Amniotic epithelial cell (primary cell): Measurements from ENCODE around the gene TEAD1.

Experiments used
- DNase-seq: peaks from one replicate; pipeline ENCODE4 v3.0.0-alpha.2; 2010; ENCODE audit warnings: low read depth

Gene TEAD1

DNA sequence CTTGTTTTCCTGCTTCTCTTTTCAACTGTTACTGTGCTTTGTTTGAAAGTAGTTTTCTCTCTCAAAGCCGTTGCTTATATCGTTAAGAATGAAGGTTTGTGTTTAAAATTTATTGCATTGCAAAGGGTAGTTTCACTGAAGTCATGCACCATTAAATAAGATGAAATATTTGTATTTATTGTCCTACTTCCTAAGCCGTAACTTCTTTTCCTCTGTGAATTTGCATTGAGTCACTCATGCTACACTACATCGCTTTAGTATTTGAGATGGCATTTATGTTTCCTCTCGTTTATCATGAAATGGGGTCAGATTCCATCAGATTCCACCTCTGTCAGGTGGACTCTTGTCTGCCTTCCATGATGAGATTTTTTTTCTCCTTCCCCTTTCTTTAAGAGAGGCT is 269.1 kb downstream of the TEAD1 start:
- no peak for DNase-seq

DNA sequence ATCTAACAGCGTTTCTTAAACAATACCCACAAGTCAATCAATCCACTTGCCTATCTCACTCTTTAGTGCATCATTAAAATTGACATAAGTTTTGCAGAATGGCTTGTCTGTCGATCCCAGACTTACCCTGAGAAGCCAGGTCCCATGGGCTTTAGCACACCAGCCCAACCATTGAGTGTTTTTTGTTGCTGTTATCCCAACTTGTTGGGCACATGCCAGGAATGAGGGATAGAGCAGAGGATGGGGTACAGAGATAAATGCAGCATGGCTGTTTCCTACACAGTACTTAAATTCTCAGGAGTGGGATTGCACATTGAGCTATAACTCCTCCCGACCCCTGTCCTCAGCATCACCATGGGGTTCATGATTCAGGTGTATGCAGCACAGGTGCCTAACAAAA is 270.7 kb downstream of the TEAD1 start:
- no peak for DNase-seq

DNA sequence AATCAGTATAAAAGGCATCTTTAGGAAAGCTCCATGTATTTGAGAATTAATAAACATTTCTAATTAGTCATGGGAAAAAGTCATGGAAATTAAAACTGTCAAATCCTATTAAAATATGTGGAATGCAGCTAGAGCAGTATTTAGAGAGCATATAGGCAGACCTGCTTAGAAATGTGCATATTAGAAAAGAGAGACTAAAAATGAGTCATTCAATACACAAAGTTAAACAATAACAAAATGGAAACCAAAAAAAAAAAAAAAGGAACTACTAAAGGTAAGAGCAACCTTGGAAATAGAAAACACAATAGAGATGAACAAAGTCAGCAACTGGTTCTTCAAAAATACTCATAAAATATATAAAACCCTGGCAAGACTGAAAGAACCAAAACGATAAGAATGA is 275.2 kb downstream of the TEAD1 start:
- DNase-seq, result no peak

DNA sequence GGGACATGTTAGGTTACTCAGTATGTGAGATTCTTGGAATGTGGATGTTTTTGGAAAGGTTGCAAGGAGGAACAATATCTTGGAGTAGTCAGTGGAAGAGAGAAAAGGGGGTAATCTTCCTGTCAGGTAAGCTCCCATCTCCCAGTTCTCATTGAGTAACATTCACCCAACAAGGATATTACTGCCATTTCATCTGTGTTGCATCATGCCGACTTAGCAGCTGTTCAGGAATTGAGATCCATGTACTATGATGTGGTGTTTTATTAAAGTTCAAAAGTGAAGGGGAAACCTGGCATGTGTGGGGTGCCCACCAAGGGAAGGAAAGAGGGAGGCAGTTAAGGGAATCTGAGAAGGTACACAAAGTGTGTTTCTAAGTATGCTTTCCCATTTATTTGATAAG is 276.4 kb downstream of the TEAD1 start:
- DNase-seq, result peak; percentile 29

DNA sequence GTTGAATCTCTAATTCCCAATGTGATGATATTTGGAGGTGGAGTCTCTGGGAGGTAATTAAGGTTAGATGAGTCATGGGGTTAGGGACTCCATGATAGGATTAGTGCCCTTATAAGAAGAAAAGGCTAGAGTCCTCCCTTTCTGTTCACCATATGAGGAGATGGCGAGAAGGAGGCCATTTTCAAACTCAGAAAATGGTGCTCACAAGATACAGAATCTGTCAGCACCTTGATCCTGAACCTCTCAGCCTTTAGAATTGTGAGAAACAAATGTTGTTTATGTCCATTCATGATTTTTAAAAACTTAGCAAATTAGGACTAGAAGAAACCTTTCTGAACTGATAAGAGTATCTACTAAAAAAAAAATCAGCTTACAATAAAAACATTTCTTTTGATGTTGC is 277.2 kb downstream of the TEAD1 start:
- no peak for DNase-seq

DNA sequence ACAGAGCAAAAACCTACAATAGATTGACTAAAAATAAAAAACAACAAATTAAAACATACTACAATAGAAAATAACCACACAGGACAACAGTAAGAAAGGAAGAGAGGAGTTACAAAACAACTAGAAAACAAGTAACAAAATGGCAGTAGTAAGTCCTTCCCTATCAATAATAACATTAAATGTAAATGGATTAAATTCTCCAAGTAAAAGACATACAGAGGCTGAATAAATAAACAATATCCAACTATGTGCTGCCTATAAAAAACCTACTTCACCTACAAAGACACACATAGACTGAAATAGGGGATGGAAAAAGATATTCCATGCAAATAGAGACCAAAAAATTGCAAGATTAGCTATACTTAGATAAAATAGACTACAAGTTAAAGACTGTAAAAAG is 277.9 kb downstream of the TEAD1 start:
- no peak for DNase-seq

DNA sequence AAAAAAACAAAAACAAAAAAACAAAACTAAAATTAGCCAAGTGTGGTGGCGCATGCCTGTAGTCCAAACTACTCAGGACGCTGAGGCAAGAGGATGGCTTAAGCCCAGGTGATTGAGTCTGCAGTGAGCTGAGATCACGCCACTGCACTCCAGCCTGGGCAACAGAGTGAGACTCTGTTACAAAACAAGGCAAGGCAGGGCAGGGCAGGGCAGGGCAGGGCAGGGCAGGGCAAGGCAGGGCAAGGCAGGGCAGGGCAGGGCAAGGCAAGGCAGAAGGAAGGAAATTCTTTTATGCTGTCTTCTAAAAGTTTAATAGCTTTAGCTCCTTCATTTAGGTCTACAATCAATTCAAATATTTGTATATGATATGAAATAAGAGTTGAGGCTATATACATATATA is 284.8 kb downstream of the TEAD1 start:
- DNase-seq, result no peak

DNA sequence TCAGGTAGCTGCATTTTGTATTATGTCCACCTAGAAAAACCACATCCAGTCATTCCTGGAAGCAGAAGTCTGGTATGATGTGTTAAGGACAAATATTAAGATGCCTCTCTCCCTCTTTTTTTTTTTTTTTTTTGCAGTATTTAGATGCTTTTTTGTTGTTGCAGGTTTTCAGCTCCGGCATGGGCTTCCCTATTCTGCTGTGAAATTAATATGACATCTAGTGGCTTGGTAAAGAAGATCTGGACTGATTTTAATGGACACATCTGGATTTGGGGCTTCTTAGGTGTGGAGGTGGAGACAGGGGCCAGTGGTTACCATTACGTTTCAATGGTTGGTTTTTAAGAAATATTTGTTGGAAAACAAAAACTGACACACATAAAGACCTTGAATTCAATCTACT is 287.4 kb downstream of the TEAD1 start:
- peak; percentile 36 for DNase-seq

DNA sequence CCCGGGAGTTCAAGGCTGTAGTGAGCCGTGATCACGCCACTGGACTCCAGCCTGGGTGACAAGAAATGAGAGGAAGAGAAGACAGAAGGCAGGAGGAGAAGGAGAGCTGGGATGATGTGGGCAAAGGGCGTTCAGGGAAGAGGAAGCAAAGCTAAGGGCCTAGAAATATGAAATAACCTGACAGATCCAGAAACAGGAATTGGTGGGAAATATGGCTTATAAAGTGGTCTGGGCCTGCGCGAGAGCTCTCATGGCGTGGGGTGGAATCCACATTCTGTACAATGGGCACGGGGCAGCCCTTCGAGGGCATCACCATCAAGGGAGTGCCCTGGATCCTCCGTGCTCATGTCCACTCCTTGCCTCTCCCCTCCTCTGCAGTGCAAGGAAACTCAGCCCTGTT is 288.1 kb downstream of the TEAD1 start:
- no peak for DNase-seq

DNA sequence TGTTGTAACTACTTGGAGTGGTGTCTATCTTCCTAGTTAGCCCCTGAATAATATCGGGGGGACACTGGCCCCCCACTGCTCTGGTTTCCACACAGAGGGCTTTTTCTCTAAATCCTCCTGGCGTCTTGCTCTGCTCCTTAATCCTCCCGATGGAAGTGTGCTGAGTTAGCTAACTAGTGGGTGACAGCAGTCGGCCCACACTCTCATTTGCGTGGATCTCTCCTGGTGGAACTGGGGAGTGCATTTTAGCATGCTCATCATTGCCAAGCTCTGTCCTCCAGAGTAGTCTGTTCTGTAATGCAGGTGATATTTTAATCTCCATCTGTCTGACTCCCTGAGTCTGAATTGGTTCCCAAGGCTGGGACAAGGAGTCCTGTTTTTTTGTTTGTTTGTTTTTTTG is 288.8 kb downstream of the TEAD1 start:
- no peak for DNase-seq

DNA sequence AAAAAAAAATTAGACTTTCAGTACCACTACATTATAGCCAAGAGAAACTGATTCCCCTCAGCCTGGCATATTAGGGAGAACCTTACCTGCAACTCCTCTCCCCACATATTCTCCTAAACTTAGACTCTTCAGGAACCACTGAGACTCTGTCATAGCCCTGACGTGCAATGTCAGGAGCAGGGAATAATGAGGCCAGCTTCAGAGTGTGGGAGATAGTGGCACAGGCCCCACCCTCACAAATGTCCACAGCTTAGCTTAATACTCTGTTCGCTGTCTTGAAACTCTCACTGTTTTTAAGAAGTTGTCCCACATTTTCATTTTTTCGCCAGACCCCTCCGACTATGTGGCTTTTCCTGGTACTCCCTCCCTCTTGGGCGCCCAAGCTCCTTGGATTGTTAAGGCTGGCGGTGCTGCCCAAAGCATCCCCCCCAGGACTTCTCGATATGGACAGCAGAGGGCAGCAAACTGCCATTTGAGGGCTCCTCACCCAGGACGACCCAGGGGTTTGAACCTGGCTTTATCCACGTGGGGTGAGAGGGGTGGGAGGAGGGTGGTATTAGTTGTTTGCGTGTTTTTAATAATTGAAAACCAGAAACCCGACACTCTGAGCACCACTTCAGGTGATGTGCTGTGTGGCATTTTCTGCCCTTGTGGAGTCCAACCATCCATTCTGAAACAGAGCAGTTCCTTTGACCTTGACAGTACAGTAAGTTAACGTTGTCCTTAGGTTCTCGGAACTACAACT is 289.7 kb downstream of the TEAD1 start:
- peak; percentile 30 for DNase-seq

DNA sequence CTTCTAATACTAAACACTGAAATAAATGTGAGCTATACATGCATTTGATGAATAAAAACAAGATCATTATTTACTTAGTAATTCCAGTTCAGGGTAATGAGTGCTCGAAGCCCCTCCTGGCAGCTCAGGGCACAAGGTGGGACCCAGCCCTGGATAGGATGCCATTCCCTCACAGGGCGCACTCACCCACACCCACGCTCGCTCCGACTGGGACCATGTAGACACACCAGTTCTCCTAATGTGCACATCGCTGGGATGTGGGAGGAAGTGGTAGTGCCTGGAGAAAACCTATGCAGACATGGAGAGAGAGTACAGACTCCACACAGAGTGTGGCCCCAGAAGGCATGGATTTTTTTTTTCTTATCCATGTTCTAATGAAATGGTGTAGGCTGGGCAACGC is 290.4 kb downstream of the TEAD1 start:
- no peak for DNase-seq

DNA sequence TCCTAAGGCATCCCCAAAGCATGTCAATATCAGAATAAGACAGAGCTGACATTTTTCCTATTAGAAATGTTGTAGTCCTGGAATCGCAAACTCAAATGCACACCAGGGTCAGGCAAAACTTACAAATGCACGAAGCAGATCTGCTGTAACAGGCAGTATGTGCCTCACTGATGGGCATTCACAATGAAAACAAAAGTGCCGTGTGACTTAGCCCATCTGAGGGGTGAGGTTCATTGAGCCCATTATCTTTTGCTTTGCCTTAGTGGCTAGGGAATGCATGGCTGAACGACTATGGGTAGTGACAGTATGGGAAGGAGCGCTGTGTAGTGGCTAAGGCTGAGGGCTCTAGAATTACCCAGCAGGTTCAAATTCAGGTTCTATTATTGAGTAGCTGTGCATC is 291.8 kb downstream of the TEAD1 start:
- no peak for DNase-seq

DNA sequence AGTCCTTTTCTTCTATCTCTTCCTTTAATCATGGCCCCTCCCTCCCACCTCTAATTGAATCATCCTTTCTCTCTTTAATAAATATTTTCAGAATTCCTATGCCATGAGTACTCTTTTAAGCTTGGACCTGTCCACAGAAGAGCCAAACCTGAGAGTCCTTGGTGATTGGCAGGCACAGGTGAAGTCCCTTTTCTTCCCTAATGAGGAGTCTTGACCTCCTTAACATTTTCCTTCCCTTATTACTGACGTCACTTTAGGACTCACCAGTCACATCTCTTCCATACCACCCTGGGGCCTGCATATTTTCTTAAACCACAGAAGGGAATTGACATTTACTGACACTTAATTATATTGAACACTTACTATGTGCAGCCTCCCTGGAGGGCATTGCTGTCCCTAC is 293.9 kb downstream of the TEAD1 start:
- no peak for DNase-seq

DNA sequence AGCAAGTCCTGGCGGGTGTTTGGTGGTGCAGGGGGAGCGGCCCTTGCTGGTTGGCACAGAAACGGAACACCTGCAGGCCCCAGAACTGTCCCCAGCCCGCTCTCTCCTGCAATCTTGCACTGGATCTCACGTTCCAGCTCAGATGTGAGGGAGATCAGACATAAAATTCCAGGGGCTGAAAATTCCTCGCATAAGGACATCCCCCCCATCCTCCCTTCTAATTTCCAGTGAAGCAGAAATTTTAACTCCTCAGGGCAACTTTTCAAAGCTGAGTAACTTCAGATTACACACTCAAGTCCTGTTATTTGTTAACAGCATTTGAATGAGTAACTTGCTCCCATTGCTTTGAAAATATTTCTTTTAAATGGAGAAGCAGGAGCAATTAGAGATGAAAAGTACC is 294.6 kb downstream of the TEAD1 start:
- no peak for DNase-seq

DNA sequence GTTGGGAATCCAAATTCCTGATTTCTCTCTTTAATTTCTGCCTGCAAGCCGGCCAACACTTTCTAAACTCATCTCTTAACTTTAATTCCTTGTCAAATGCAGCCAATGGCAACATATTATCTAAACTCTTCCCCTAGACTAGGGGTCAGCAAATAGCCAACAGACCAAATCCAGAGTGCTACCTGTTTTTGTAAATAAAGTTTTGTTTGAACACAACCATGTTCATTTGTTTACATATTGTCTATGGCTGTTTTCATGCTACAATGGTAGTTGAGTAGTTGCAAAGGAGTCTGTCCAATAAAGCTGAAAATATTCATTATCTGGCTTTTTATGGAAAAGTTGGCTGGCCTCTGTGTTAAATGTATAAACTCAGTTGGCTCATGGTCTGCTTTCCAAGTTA is 297.7 kb downstream of the TEAD1 start:
- no peak for DNase-seq

DNA sequence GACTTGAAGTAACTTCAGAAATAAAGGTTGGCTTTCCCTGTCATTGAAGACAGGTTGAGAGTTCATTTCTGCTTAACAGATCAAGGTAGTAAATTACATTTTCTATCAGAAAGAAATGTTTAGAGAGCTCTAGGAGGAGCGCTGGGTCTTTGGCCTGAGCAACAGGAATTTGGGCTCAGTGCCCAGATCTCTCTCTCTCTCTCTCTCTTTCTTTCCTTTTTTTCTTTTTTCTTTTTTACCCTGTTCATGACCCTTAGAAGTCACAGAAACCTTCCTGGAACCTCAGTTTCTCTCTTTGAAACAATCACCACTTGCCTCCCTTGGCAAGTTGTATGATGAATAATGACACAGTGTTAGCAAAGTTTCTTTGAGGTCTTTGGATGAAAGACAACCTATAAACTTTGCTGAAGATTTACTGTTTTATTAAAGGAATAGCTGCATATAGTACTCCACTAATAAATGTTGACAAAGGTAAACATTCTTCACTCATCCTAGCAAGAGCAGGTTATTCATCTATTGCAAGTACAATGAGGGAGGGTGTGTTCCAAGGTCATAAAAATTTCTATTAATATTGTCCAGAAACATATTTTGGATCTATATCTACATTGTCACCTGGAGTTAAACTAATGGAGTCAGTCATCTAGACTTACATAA is 299.4 kb downstream of the TEAD1 start:
- no peak for DNase-seq

DNA sequence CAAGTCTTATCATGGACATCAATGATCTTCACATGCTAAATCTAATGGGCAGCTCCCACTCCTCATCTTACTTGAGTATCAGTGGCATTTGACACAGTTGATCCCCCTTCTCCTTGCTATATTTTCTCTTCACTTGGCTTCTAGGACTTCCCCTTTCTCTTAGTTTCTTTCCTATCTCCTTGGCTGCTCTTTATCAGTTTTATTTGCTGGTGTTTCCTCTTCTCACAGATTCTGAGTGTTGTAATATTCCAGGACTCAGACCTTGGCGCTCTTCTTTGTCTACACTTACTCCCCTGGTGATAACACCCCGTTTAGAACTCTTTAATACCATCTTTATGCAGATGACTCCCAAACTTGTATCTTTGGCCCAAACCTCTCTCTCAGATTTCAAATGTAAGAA is 301.0 kb downstream of the TEAD1 start:
- DNase-seq, result no peak

DNA sequence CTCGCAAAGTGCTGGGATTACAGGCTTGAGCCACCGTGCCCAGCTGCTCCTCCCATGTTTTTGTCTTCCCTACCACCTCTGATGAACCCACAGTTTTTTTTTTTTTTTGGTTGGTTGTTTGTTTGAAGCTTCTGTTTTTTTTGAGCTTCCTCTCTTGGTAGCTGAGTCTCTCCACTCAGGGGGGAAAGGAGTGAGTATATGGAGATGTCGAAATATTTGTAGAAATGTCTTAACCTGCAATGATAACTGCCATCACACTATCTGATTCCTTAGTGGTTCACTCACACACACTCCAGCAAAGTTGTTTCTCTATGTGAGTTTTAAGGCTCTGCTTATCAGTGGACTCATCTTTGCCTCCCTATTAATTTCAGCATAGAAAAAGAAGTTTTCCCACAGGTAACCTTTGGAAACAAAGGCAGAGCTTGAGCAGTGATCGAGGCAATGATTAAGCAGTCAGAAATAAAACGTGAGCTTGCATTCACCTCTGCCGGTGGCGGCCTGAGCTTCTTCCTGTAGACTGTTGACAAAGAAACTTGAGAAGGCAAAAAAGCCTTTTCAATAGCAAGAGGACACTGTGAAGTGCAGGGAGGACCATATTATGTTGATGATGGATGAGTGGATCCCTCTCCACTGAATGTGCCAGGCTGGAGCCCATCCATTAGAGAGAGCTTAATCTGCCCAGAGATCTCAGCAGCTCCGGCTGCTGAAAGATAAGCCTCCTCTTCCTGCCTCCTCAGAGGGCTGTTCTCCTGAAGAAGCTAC is 305.9 kb downstream of the TEAD1 start:
- DNase-seq, result peak; percentile 32

DNA sequence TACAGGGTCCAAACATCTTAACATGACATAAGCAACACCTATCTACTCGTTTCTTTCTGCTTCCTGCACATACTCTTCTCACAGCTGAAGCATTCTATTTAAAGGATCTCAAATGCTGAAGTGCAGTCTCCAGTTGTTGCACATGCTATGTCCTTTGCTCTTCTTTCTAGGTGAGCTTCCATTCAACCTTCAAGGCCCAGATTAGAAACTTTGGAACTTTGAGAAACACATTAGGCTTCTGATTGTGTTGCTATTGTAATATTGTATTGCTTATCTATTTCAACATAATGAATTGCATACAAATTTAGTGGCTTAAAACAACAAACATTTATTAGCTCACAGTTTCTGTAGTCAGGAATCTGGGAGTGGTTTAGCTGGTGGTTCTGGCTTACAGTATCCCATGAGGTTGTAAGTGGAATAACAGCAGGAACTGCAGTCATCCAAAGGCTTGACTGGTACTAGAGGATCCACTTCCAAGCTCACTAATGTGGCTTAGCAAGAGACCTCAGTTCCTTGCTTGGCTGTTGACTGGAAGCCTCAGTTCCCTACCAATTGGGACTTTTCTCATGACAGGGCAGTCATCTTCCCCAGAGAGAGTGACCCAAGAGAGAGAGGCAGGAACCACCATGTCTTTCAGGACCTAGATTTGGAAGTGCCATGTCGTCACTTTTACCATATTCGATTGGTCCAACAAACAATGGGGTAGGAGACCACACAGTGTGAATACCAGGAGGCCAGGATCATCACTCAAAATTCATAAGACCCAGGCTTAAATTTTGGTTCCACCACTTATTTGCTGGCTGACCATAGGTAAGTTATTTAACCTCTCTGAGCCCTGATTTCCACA is 307.7 kb downstream of the TEAD1 start:
- DNase-seq, result peak; percentile 10

DNA sequence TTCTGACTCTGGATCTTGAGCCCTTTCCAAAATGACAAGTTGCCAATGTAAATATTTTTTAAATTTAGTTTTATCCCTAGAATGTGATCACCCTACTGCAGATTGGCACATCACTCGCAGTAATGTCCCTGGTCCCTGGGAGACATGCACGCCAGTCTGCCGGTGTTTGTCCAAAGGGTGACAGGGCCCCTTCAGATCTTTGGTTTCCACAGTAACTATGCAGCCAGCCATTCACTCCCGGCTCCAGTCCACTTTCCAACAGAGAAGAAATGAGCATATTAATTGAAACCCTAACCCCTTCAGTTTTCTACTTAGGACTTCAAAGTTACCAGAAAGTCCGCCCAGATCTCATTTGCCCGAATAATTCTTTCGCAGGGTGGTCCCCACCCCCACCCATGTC is 309.1 kb downstream of the TEAD1 start:
- no peak for DNase-seq

DNA sequence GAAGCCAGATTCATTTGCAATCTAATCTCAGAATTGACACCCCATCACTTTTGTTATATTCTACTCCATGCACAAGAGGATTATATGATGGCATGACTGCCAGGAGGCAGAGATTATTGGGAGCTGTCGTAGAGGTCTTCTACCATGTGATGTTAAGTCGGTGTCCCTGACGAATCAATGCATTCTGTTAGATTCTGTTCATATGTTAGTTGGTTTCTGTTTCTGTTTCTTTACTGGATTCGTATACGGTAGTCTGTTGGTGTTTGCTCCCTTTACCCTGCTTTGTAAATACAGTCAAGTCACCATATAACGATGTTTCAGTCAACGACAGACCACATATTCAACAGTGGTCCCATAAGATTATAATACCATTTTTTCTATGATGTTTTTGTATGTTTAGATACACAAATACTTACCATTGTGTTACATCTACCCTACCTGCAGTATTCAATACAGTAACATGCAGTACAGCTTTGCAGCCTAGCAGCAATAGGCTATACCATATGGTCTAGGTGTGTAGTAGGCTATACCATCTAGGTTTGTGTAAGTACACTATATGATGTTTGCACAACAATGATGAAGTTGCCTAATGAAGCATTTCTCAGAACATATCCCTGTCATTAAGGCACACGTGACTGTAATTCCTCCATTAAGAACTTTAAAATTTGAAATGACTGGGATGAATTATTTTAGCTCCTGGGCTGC is 312.1 kb downstream of the TEAD1 start:
- no peak for DNase-seq
